ENCODE data around the gene THAP4.

The THAP4 gene

DNA sequence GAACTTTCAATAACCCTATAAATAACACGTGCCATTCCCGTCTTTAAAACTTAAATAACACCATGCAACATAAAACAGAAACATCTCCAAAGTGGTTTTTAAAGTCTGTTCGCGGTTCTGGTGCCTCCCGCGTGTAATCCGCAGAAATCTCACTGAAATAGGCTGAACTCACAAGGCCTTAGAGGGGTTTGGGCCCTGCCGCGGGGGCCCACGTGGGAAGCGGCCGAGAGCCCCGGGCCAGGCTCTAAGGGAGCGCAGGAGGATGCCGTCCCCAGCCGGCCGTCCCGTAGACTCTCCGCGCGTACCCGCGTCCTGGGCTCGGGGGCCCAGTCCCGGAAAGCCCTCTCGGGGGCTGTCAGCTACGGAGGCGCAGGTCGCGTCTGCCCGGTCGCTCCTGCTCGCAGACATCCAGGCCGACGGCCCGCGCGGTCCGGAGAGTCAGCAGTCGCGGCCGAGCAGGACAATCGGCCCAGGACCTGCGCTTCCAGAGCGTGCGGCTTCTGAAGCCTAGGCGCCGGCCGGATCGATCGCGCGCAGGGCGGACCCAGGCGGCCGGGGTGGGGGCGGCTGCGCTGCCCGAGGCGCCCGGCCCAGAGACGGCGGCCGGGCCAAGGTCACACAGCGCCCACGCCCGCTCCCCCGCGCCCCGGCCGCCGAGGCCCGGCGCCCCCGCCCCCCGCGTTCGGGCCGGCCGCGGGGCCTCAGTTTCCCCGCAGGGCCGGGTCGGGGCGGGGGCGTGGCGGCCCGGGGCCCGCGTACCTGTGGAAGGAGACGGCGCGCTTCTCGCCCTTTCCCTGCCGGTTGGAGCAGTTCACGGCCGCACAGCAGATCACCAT, 558 bp downstream of the THAP4 start:
- DNase-seq = peak; percentile 38 to 48

DNA sequence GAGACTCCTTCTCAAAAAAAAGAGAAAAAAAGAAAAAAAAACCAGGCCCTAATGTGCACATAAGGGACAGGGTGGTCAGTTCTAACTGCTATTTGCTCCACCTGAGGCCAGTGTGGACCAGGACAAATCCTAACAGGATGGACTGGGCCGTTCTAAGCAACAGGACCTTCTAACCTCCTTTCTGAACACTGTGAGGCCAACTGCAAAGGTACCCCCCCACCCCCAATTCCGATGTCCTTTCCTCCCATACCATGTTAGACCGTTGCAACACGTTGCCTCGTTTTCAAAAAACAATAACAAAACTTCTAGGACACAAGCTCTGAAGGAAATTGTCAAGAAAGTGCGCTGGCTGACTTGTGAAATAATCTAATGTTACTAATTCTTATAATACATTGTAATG, 1.2 kb downstream of the THAP4 start:
- DNase-seq = no peak

DNA sequence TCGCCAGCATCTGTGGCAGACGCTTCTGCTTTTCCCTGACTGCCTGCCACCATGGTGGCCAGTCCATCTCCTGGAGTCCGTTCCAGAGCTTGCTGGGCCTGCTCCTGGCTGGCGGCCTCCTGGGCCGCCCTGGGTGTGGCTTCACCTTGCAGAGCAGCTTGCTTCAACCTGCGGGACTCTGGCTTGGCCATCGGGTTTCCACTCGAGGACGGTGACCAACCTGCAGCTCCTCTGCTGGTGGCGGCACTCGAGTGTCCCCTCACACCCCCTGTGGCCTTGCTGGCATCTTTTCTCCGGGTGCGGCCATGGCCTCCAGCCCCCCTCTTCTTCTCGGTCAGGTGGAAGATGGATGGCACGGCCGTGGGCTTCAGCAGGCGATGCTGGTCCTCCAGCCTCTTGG, 3.4 kb downstream of the THAP4 start:
- DNase-seq = no peak

DNA sequence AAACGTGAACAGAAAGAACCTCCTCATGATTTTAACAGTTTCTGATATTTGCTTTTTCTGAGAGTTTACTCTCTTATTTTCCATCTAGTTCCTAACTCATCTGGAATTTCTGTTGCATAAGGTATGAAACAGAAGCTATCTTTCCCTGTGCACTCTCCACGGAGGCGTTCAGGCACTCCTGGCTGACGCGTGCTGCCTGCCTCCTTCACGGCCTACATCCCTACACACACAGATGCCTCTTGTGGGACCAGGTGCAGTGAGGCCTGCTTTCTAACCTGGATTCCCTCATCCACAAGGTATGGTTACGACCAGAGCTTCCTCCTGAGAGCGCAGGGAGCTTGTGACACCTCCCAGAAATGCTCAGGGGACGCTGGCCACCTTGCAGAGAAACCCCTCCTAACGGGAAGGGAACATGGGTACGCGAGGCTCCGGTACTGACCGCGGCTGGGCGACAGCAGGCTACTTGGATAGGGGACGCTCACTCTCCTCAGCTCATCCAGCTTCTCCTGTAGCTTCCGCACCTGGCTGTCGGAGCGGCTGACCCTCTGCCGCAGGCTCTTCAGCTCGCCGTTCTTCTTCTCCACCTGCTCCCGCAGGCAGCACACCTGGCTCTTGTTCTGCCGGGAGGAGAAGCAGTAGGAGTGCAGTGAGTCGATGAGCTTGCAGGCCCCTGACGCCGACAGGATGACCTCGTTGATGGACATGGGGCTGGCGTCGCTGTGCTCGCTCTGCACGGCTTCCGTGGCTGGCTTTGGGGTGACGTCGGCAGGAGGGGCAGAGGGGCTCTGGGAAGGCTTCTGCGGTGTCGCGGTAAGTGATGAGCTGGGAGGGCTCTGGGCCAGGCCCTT, 4.3 kb downstream of the THAP4 start:
- no peak for DNase-seq

DNA sequence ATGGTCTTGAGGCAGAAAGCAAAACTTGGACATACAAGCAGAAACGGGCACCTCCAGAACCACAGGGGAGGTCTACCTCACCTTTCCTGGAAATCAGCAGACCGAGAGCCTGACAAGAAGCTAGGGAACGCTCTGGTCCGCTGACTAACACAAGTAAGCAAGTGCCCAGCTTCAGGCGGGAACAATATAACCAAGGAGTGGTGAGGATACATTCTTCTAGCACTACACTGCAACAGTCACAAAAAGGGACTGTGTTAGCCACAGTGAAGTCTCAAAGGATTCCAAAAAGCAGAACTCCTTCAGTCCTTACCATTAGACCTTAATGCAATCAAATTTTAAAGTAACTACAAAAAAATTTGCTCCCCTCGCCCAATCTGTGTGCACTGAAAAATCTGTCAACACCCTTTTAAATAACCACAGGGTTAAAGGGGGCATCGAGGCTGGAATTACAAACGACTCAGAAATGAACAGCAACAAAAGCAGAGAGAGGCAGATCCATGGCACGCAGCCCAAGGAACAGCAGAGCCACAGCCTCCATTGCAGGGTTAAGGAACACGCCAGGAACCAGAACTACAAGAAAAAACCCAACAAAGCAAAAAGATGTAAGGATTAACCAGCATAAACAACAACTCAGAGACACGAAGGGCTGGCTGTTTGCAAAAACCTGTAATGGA, 7.1 kb downstream of the THAP4 start:
- no peak for DNase-seq

DNA sequence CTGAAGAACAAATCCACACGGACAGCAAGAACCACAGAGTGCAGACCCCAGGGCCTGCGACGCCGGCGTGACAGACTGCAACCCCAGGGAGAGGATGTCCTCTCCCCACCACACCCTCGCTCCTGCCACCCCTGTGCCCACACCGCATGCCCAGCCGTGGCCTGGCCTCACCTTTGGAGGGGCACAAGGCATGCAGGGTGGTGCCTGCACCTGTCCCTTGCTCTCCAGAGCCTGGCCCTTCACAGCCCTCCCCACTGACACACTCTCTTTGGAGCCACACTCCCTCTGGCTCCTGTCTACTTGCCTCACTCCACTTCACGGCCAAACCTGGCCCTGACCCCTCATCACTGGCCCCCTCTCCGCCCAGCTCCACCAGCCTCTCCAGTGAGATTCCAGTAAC, 9.3 kb downstream of the THAP4 start:
- no peak for DNase-seq

DNA sequence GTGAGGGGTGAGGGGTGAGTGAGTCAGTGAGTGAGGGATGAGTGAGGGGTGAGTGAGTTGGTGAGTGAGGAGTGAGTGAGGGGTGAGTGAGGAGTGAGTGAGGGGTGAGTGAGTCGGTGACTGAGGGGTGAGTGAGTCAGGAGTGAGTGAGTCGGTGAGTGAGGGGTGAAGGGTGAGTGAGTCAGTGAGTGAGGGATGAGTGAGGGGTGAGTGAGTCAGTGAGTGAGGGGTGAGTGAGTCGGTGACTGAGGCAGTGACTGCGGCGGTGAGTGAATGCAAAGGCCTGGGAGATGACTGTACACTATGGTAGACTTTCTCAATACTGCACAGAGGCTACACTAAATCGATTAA, 16.6 kb downstream of the THAP4 start:
- peak; percentile 66 to 77 for DNase-seq

DNA sequence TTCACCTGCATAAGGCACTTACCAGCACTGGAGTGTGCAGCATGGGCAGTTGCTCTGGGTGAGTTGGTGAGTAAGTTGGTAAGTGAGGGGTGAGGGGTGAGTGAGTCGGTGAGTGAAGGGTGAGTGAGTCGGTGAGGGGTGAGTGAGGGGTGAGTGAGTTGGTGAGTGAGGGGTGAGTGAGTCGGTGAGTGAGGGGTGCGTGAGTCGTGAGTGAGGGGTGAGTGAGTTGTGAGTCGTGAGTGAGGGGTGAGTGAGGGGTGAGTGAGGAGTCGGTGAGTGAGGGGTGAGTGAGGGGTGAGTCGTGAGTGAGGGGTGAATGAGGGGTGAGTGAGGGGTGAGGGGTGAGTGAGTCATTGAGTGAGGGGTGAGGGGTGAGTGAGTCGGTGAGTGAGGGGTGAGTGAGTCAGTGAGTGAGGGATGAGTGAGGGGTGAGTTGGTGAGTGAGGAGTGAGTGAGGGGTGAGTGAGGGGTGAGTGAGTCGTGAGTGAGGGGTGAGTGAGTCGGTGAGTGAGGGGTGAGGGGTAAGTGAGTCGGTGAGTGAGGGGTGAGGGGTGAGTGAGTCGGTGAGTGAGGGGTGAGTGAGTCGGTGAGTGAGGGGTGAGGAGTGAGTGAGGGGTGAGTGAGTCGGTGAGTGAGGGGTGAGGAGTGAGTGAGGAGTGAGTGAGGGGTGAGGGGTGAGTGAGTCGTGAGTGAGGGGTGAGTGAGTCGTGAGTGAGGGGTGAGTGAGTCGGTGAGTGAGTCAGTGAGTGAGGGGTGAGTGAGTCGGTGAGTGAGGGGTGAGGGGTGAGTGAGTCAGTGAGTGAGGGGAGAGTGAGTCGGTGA, 17.1 kb downstream of the THAP4 start:
- DNase-seq = peak in 1 of 2 experiments; percentile 26

DNA sequence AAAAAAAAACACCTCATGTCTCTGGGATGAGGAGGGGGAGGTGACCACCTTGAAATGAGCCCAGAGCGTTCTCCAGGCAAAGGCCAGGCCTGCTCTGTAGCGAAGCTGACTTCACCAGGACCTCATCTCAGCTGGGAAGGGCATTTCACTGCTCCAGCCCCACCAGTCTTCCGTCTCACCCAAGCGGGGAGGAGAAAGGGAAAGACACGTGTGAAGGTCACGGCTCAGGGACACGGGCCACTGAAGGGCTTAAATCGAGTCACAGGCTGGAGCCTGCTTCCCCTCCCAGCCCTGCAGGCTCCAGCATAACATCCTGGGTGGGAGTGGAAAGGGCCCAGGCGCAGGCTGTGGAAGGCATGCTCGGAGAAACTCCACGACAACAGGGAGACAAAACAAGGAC, 18.1 kb downstream of the THAP4 start:
- no peak for DNase-seq

DNA sequence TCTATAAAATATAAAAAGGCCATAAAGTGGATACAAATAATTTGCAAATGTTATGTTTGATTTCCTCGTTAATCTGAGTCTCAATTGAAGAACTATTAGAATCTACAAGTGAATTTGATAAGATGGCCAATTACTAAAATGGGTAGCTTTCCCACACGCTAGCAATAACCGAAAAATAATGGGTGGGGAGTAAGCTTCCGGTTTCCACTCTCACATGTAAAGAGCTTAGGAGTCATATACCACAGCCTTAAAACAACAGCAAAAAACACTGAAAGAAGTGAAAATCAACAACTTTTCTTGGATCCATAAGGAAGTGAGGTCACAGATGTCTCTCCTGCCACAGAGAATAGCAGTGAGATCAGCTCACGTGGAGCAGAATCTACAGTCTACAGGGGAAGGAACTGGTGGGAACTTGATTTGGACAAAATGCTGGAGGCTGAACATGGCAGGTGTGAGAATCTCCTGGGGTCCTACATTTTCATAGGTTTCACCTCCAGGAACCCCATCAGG, 18.6 kb downstream of the THAP4 start:
- no peak for DNase-seq

DNA sequence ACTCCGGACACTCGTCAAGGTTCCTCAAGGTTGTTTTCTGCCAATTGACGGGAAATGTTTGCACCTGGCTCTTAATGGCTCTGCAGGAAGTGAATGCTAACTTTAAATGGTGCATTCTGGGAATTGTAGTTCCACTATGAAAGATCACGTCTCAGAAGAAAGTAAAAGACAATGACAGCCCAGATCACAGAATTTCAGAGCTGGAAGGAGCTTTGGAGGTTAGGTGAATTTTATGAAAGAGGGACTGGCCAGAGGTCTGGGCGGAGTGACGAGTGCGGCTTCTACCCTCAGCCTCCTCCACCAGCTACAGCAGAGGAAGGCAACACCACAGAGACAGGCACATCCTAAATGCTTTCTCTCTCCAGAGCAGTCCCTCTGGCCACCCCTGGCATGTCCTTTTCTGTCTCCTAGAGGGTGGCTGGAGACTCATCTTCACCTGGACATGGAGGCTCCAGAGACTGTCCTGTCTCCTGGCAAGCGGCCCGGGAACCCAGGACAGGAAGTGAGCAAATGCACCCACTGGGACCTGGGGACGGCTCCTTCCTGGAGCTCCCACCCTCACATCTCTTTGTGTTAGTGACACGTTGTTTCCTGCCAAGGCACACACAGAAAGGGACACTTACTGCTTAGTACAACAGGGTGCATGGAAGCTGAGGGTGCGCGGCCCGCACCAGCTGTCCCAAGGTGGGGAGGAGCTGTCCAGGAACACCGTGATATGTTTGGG, 19.4 kb downstream of the THAP4 start:
- DNase-seq = peak; percentile 38 to 52

DNA sequence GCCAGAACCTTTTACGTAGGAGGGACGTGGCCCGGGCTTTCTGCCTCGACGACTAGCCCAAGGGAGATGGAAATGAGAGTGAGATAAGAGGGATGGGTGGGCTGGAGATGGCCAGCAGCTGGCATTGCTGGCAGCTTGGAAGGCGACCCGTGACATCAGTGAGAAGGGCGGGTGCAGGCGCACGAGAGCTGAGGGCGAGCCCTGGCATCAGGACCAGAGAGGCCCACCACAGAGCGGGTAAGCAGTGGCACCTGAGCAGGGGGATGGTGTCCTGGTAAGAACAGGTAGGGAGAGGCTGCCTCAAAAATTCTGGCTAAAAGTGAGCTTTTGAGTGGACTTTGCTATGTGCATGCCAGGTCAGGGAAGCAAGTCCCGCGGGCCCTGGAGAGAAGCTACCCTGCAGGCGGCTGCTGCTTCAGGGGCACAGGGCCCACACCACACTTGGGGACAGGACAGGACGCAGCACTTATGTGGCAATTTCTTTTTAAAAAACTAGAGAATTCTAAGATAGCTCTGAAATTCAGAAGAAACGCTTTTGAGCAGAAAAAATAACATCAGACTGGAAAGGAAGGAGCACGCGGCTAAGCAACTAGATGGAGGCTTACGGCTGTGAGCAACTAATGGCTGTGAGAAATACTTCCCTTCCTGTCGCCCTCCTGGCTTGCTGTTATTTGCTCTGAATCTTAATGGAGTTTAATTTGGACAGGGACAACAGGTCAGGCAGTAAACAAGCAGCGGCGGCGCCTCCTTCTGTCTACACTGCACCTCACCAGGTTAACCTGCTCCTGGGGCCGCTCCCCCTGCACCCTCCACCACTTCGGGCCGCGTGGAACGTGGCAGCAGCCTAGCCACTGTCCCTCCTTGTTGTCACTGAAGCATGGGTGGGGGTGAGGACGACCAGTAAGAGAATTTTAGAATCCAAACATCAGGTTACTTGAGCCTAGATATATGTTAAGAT, 20.5 kb downstream of the THAP4 start:
- no peak for DNase-seq

DNA sequence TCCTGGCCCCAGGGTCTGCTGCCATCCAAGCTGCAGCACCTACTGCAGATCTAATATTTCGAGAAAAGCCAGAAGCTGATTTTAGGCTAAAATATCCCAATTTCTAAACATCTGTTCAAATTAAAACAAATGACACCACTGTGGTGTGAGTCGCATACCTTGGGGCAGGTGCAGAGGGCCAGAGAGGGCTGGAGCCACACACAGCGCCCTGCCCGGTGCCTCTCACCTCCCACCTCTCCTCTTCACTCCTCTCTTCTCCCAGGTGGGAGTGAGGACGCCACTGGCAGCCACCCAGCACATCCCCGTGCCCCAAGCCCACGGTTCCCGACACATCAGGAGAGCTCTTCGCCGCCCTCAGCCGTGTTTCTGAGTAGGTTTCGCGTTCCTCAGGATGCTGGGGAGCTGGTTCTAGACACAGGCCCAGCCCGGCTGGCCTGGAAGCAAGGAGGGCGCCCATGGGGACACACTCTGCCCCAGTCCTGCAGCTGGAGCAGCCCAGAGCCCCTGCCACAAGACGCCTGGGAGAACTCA, 21.4 kb downstream of the THAP4 start:
- DNase-seq = no peak

DNA sequence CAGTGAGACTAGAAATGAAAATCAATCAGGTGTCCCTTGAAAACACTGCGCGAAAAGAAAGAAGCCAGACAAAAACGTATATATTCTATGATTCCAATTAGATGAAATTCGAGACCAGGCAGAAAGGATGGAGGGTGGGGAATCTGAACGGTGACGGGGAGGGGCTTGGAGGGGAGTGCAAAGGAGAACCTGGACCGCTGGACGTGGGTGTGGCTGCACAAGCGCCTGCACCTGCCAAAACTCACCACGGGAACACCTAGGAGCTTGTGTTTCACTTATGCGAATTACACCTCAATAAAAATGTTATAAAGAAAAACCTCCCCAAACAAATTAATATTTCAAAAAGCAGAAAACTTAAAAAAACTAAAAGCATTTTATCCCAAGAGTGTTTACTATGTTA, 21.9 kb downstream of the THAP4 start:
- no peak for DNase-seq

DNA sequence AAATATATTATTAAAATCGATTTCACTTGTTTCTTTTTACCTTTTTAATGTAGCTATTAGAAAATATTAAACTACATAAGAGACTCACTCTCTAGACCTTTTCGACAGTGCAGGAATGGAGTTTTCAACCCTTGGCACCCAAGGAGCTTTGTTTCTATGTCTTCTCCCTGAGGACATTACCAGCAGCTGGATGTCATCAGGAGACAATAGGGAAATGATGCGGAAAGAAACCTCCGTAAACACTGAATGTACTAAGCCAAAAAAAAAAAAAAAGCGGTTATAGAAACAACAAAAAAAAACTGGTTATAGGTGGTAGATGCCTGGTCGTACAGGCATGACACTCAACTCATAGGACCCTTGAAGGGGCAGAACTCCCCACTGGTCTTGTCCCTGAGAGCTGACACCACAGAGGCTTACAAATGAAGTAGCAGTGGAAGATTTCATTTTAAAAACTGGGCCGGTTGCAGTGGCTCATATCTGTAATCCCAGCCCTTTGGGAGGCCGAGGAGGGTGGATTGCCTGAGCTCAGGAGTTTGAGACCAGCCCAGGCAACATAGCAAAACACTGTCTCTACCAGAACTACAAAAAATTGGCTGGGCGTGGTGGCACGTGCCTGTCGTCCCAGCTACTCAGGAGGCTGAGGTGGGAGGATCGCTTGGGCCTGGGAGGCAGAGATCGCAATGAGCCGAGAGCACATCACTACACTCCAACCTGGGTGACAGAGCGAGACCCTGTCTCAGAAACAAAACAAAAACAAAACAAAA, 23.8 kb downstream of the THAP4 start:
- no peak for DNase-seq

DNA sequence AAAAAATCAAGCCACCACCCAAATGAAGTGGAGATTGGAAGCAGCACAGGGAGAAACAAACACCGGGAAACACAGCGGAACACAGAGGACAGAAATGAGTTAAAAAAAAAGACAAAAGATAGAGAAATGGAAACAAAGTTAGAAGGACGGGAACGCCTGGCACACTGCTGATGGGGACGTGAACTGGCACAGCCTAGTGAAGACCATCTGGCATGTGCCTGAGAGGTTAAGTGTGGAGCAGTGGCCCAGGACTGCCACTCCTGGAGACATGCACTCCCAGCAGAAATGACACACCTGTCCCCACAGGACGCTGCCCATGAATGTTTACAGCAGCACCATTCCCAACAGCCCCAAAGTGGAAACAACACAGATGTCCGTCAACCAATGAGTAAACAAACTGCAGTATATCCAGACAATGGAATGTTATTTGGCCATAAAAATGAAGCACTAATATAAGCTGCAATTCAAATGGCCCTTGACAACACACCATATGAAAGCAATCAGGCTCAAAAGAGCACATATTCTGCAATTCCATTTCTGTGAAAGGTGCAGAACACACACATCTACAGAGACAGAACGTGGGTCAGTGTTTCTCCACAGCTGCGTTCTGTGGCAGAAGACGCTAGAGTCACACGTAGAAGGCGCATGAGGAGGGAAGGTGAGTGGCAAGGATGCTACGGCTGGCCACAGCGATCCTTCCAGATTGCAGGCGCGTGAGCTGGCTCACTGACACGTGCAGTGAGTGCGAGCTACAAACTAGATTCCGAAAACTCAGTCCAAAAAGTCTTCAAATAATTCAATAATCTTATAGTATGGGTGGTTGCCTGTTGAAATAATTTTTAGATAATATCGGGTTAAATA, 24.6 kb downstream of the THAP4 start:
- no peak for DNase-seq

DNA sequence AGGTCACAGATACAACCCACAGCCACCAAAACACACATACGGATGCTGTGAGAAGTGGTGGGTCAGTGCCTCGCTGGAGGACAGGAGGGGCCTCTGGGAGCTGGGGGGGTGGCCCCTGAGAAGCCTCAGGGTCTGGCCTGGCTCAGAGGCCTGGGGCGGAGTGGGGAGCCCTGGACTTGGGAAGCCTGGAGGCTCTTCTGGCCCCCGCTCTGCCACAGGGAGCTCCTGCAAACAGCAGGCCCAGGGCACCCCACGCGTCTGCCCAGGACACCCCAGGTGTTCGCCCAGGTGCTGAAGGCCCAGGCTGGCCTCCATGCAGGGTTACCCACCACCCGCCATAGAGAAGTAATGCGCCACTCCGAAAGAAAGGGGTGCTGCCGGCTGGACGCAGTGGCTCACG, 25.9 kb downstream of the THAP4 start:
- DNase-seq = no peak

Measured in activated CD4-positive, alpha-beta T cell treated with anti-CD3 and anti-CD28 coated beads, Interleukin-2, amount 50 U/mL, for 48 hours (primary cell).